Fibroblast of lung (primary cell): ENCODE data around the gene C1orf226. TPM values are rescaled to one million over a fixed set of nuclear protein-coding genes. Genes with fewer than 3 reads are reported as not detected.

Source experiments
- DNase-seq, 2 donors: peaks; one replicate each; pipeline versions ENCODE4 v3.0.0 to v3.0.0-alpha.2; 2010; ENCODE audit warnings: low read depth in 2 of 2
- H2AFZ ChIP-seq: 2 replicates; pipeline ENCODE4 v1.5.1; 2012; ENCODE audit warnings: low read length, control low read depth, inconsistent platforms
- H3K27ac ChIP-seq: 2 replicates; pipeline ENCODE4 v1.5.1; 2011; ENCODE audit warnings: low read length, control low read depth; ENCODE audit not compliant: insufficient read depth
- H3K27me3 ChIP-seq: 2 replicates; pipeline ENCODE4 v1.5.1; 2011; ENCODE audit warnings: mild to moderate bottlenecking, low read length; ENCODE audit not compliant: control insufficient read depth, insufficient read depth
- H3K36me3 ChIP-seq: 2 replicates; pipeline ENCODE4 v1.5.1; 2011; ENCODE audit warnings: low read length; ENCODE audit not compliant: control insufficient read depth, insufficient read depth
- H3K4me1 ChIP-seq: 2 replicates; pipeline ENCODE4 v1.5.1; 2011; ENCODE audit warnings: low read length; ENCODE audit not compliant: control insufficient read depth, insufficient read depth; ENCODE audit errors: extremely low read depth
- H3K4me2 ChIP-seq: 2 replicates; pipeline ENCODE4 v1.5.1; 2011; ENCODE audit warnings: low read length, control low read depth; ENCODE audit not compliant: insufficient read depth; ENCODE audit errors: extremely low read depth
- H3K4me3 ChIP-seq, 4 experiments: fragments of 200-600 bp in 1 of 4; sonication (generic) in 1 of 4; replicated peaks in 1 of 4; 2 replicates each; pipeline ENCODE4 v1.5.1; 2011 to 2016; ENCODE audit warnings: low read length in 4 of 4, low read depth in 3 of 4, mild to moderate bottlenecking in 3 of 4, control low read depth in 2 of 4, inconsistent platforms in 1 of 4, mixed read lengths in 1 of 4; ENCODE audit not compliant: insufficient read depth in 1 of 4; ENCODE audit errors: control extremely low read depth in 1 of 4
- H3K79me2 ChIP-seq: 2 replicates; pipeline ENCODE4 v1.5.1; 2012; ENCODE audit warnings: mild to moderate bottlenecking, low read length, inconsistent platforms; ENCODE audit not compliant: control insufficient read depth, insufficient read depth
- H3K9ac ChIP-seq: 2 replicates; pipeline ENCODE4 v1.5.1; 2011; ENCODE audit warnings: mild to moderate bottlenecking, low read length, control low read depth; ENCODE audit not compliant: insufficient read depth
- H3K9me3 ChIP-seq: 2 replicates; pipeline ENCODE4 v1.5.1; 2012; ENCODE audit warnings: low read depth, low read length; ENCODE audit not compliant: control insufficient read depth, insufficient read depth
- H4K20me1 ChIP-seq: 2 replicates; pipeline ENCODE4 v1.5.1; 2011; ENCODE audit warnings: low read length; ENCODE audit not compliant: control insufficient read depth, insufficient read depth; ENCODE audit errors: extremely low read depth
- CTCF ChIP-seq, 2 donors: IDR thresholded peaks in 1 of 2; conservative IDR thresholded peaks in 1 of 2; 1 replicate in 1 of 2; 2 replicates in 1 of 2; pipeline ENCODE4 v1.5.1; 2011 to 2012; ENCODE audit warnings: low read length in 2 of 2, control low read depth in 1 of 2, inconsistent platforms in 1 of 2, low read depth in 1 of 2, mild to moderate bottlenecking in 1 of 2
- EZH2 ChIP-seq: IDR thresholded peaks from 2 replicates; pipeline ENCODE4 v1.5.1; 2012; ENCODE audit warnings: low read length, control low read depth, mild to moderate bottlenecking; ENCODE audit errors: missing control alignments
- polyA plus RNA-seq, 2 donors: library from polyadenylated mRNA; depleted of rRNA in 1 of 2; stranded (reverse) in 1 of 2; unstranded in 1 of 2; fragments of >200 nt; gene quantifications; 2 replicates each; pipeline ENCODE4 v1.2.1, GENCODE V29; 2011 to 2012; ENCODE audit warnings: missing spikeins in 1 of 2
- total RNA-seq: library from RNA; depleted of rRNA; stranded (reverse); fragments of >200 nt; gene quantifications from 2 replicates; pipeline ENCODE4 v1.2.1, GENCODE V29; 2014

The C1orf226 gene
- total and polyA plus RNA-seq, 2 donors (not counting 1 experiment from before 2014, with no cell fraction given): 0.10 to 0.33 TPM

DNA sequence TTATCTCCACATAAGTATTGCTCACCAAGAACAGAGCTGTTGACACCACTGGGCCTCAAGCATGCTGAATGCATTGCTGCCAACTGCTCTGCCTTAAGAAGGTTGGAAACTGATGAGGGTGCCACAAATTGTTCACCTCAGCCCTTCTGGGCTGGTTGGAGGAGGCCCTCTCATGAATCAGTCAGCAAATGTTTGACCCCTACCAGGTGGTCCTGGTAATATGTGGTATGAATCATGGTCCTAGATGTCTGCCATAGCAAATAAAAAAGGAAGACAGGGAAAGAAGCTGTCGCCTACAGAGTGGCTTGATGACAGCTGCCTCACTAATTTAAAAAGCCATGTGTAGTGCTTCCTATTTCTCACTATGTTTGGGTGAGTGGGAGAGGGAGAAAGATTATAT is 17.0 kb upstream of the C1orf226 start:
- Histone ChIP-seq H3K79me2 (no peaks in the 10 kb centered on the region), H3K4me3 (no peak overlapping the region), H3K4me1 (no peaks in the 10 kb centered on the region), H3K4me2 (no peak overlapping the region), H4K20me1 (no peaks in the 10 kb centered on the region), H3K36me3 (no peaks in the 10 kb centered on the region), H3K27ac (no peak overlapping the region), H3K9ac (no peak overlapping the region), H3K27me3 (peaks cover 2% of the 10 kb centered on the region), H3K9me3 (no peaks in the 10 kb centered on the region), H2AFZ (no peak overlapping the region)
- DNase-seq: peak in 1 of 2 donors; percentile 48
- TF ChIP-seq EZH2: no peak
- no peak for TF ChIP-seq CTCF (conservative IDR thresholded peaks at IDR 0.05 in 1 of 2, IDR thresholded peaks at IDR 0.05 in 1 of 2; ENCODE audit: low read depth in 1 of 2, low read length in 2 of 2)

DNA sequence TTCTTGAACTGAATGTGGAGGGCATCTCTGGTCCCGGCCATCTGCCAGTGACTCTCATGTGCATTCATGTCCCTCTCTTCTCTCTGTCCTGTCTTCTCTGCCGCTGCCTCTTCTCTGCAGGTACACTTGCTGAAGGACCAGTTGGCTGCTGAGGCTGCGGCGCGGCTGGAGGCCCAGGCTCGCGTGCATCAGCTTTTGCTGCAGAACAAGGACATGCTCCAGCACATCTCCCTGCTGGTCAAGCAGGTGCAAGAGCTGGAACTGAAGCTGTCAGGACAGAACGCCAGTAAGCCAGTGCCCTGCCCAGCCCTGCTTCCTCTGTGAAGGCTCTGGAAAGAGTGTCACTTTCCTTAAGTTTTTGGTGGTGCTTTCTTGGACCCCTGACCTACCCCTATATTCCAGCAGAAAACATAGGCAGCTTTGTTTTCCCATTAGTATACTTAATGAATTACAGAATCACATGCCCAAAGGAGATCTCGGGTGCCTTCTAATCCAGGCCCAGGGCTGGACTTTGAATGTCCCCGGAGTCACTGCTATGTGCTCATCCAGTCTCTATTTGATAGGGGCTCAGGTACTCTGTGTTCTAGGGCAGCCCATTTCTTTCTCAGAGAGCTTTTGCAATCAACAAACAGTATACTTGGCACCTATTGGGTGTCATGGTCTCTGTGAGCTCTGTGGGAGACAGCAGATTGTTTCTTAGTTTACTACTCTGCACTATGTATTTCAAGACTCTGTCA is 16.1 kb upstream of the C1orf226 start:
- Histone ChIP-seq H2AFZ (no peak overlapping the region), H3K79me2 (no peaks in the 10 kb centered on the region), H3K4me1 (no peaks in the 10 kb centered on the region), H3K36me3 (no peaks in the 10 kb centered on the region), H3K27me3 (peaks cover 2% of the 10 kb centered on the region), H3K4me2 (no peak overlapping the region), H3K4me3 (no peak overlapping the region), H3K27ac (no peak overlapping the region), H4K20me1 (no peaks in the 10 kb centered on the region), H3K9ac (no peak overlapping the region), H3K9me3 (no peaks in the 10 kb centered on the region)
- no peak for DNase-seq
- TF ChIP-seq CTCF (conservative IDR thresholded peaks at IDR 0.05 in 1 of 2, IDR thresholded peaks at IDR 0.05 in 1 of 2; ENCODE audit: low read depth in 1 of 2, low read length in 2 of 2): no peak
- TF ChIP-seq EZH2: no peak

DNA sequence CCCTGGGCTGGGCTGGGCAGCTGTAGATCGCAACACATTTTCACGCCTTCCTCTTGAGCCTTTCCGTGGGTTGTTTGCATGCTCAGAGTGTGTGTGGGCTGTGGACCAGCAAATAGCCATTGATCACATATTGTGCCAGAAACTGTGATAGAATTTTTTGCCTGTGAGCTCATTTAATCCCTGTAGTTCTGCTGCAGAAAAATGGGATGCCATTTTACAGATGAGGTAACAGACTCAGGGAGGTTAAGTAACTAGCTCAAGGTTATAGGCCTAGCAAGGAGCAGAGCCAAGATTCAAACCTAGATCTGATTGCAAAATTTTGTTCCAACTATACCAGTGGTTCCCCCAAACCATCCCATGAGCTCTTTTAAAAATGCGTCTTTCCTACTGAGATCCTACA is 15.4 kb upstream of the C1orf226 start:
- Histone ChIP-seq H3K36me3 (no peaks in the 10 kb centered on the region), H3K4me3 (no peak overlapping the region), H3K79me2 (no peaks in the 10 kb centered on the region), H3K9ac (no peak overlapping the region), H2AFZ (no peak overlapping the region), H3K27me3 (peaks cover 2% of the 10 kb centered on the region), H3K4me2 (no peak overlapping the region), H3K9me3 (no peaks in the 10 kb centered on the region), H3K4me1 (no peaks in the 10 kb centered on the region), H3K27ac (no peak overlapping the region), H4K20me1 (no peaks in the 10 kb centered on the region)
- TF ChIP-seq EZH2 (no peak), CTCF (conservative IDR thresholded peaks at IDR 0.05 in 1 of 2, IDR thresholded peaks at IDR 0.05 in 1 of 2; ENCODE audit: low read depth in 1 of 2, low read length in 2 of 2) (no peak)
- DNase-seq: peak in 1 of 2 donors; percentile 29
